Glutamatergic neuron (in vitro differentiated cells): ENCODE results near the gene ATG16L2. TPM values are rescaled to one million over a fixed set of nuclear protein-coding genes. Genes with fewer than 3 reads are reported as not detected.

Source experiments
- DNase-seq: peaks from one replicate; pipeline ENCODE4 v3.0.0; 2022
- H3K27ac Mint-ChIP-seq: one replicate; pipeline ENCODE4 v1.8.0; 2020; ENCODE audit warnings: mild to moderate bottlenecking, mixed read lengths, inconsistent platforms; ENCODE audit not compliant: unreplicated experiment
- H3K27me3 Mint-ChIP-seq: one replicate; pipeline ENCODE4 v1.8.0; 2020; ENCODE audit warnings: mild to moderate bottlenecking, moderate library complexity, mixed read lengths, inconsistent platforms; ENCODE audit not compliant: unreplicated experiment
- H3K36me3 Mint-ChIP-seq: one replicate; pipeline ENCODE4 v1.8.0; 2020; ENCODE audit warnings: mild to moderate bottlenecking, mixed read lengths, inconsistent platforms; ENCODE audit not compliant: unreplicated experiment
- H3K4me1 Mint-ChIP-seq: one replicate; pipeline ENCODE4 v1.8.0; 2020; ENCODE audit warnings: mild to moderate bottlenecking, low read depth, mixed read lengths, inconsistent platforms; ENCODE audit not compliant: unreplicated experiment
- H3K4me3 Mint-ChIP-seq: one replicate; pipeline ENCODE4 v1.8.0; 2020; ENCODE audit warnings: mild to moderate bottlenecking, mixed read lengths, inconsistent platforms; ENCODE audit not compliant: unreplicated experiment
- H3K9me3 Mint-ChIP-seq: one replicate; pipeline ENCODE4 v1.8.0; 2020; ENCODE audit warnings: mild to moderate bottlenecking, moderate library complexity, mixed read lengths, inconsistent platforms; ENCODE audit not compliant: unreplicated experiment
- CTCF ChIP-seq: fragments of 200-600 bp; sonication (generic); IDR thresholded peaks from one replicate; pipeline ENCODE4 v1.5.0; 2021; ENCODE audit not compliant: partially characterized antibody, unreplicated experiment
- total RNA-seq: library from RNA; stranded (reverse); fragmentation: NEBNext Ultra II Directional; extraction: Animal tissue kit (Norgen Biotek cat#: 25700); gene quantifications from one replicate; pipeline ENCODE4 v1.2.1, GENCODE V29; 2021; ENCODE audit not compliant: unreplicated experiment

Gene ATG16L2
- total RNA-seq, 1 donor from 2014 or later, result 6.9 TPM

- Mint-ChIP-seq H3K4me3 (no peak overlapping the region), H3K4me1 (peaks cover 6% of the 10 kb centered on the region), H3K9me3 (no peaks in the 10 kb centered on the region), H3K36me3 (no peaks in the 10 kb centered on the region), H3K27ac (no peak overlapping the region), H3K27me3 (peaks cover 3% of the 10 kb centered on the region)
- no peak for TF ChIP-seq CTCF
- no peak for DNase-seq
Measured at GRCh38 chr11:72829884-72830533, 15.8 kb downstream of the ATG16L2 start.

GRCh38 chr11:72831521-72832300, 17.5 kb downstream of the ATG16L2 start:
- H3K36me3 Mint-ChIP-seq, result no peaks in the 10 kb centered on the region
- peaks cover 3% of the 10 kb centered on the region for H3K27me3 Mint-ChIP-seq
- DNase-seq, result peak; percentile 89
- H3K4me3 Mint-ChIP-seq, result no peak overlapping the region
- TF ChIP-seq CTCF, result peak; percentile 88
- no peak overlapping the region for H3K27ac Mint-ChIP-seq
- H3K9me3 Mint-ChIP-seq, result no peaks in the 10 kb centered on the region
- H3K4me1 Mint-ChIP-seq, result peaks cover 11% of the 10 kb centered on the region

- no peak for DNase-seq
- H3K4me1 Mint-ChIP-seq, result peaks cover 11% of the 10 kb centered on the region
Measured at GRCh38 chr11:72832301-72833082, 18.3 kb downstream of the ATG16L2 start.

GRCh38 chr11:72833083-72833733, 19.0 kb downstream of the ATG16L2 start:
- Mint-ChIP-seq H3K36me3 (no peaks in the 10 kb centered on the region), H3K9me3 (no peaks in the 10 kb centered on the region), H3K4me3 (no peak overlapping the region), H3K27ac (no peak overlapping the region), H3K4me1 (peaks cover 11% of the 10 kb centered on the region), H3K27me3 (peaks cover 1% of the 10 kb centered on the region)
- TF ChIP-seq CTCF, result no peak
- no peak for DNase-seq

More at GRCh38 chr11:72832301-72833082, 18.3 kb downstream of the ATG16L2 start:
- no peak for TF ChIP-seq CTCF
- Mint-ChIP-seq H3K27me3 (peaks cover 1% of the 10 kb centered on the region), H3K9me3 (no peaks in the 10 kb centered on the region), H3K4me3 (no peak overlapping the region), H3K27ac (no peak overlapping the region), H3K36me3 (no peaks in the 10 kb centered on the region)
